H1 (cell line): ENCODE data around the gene CCL5. TPM values are rescaled to one million over a fixed set of nuclear protein-coding genes. Genes with fewer than 3 reads are reported as not detected.

Experiments used
- CTCF ChIA-PET: fragments of 300-600 bp; sonication (Branson Sonifier 250); formaldehyde crosslinking; loops from one replicate; lab custom pipeline; 2021; ENCODE audit not compliant: partially characterized antibody; lab: Charles Lee
- POLR2A ChIA-PET: fragments of 300-600 bp; sonication (Branson Sonifier 250); formaldehyde crosslinking; loops from one replicate; lab custom pipeline; 2021; ENCODE audit warnings: inconsistent platforms; ENCODE audit not compliant: partially characterized antibody; lab: Charles Lee
- DNase-seq, 2 experiments: peaks; one replicate each; pipeline versions ENCODE4 v3.0.0 to v3.0.0-alpha.2; 2010 to 2022; ENCODE audit warnings: low spot score in 2 of 2, low read depth in 1 of 2, mixed read lengths in 1 of 2
- FAIRE-seq: peaks from 2 replicates; lab custom pipeline; 2011; peaks lifted over from hg19 to GRCh38; lab: Jason Lieb, UNC
- H2AFZ ChIP-seq: 2 replicates; pipeline ENCODE4 v1.8.1; 2012; ENCODE audit warnings: low read length, inconsistent platforms
- H2AK5ac ChIP-seq: 2 replicates; pipeline ENCODE4 v1.6.1; 2013; ENCODE audit warnings: low read depth, low read length
- H2BK120ac ChIP-seq: replicated peaks from 2 replicates; pipeline ENCODE3; 2013; ENCODE audit warnings: low read depth, low read length, inconsistent platforms
- H2BK12ac ChIP-seq: 2 replicates; pipeline ENCODE4 v1.6.1; 2013; ENCODE audit warnings: low read depth, low read length
- H2BK15ac ChIP-seq: 2 replicates; pipeline ENCODE4 v1.6.1; 2013; ENCODE audit warnings: low read length
- H2BK20ac ChIP-seq: 2 replicates; pipeline ENCODE4 v1.6.1; 2013; ENCODE audit warnings: low read length
- H2BK5ac ChIP-seq: 2 replicates; pipeline ENCODE4 v1.6.1; 2013; ENCODE audit warnings: low read depth, low read length
- H3K14ac ChIP-seq: 2 replicates; pipeline ENCODE4 v1.6.1; 2013; ENCODE audit warnings: inconsistent platforms; ENCODE audit not compliant: insufficient read length
- H3K18ac ChIP-seq: 2 replicates; pipeline ENCODE4 v1.6.1; 2013; ENCODE audit warnings: low read length; ENCODE audit errors: extremely low read depth
- H3K23ac ChIP-seq: 2 replicates; pipeline ENCODE4 v1.6.1; 2013; ENCODE audit warnings: inconsistent platforms; ENCODE audit not compliant: insufficient read length
- H3K23me2 ChIP-seq: 2 replicates; pipeline ENCODE4 v1.6.1; 2013; ENCODE audit warnings: low read depth, low read length
- H3K27ac ChIP-seq: 2 replicates; pipeline ENCODE4 v1.6.1; 2011; ENCODE audit warnings: low read depth, low read length, inconsistent platforms
- H3K27me3 ChIP-seq, 4 experiments: replicated peaks in 1 of 4; 1 replicate in 1 of 4; 2 replicates in 3 of 4; pipeline versions ENCODE4 v1.6.1 to v1.8.1; 2011 to 2013; ENCODE audit warnings: low read length in 3 of 4, mild to moderate bottlenecking in 3 of 4, inconsistent platforms in 2 of 4, mixed read lengths in 2 of 4, moderate library complexity in 1 of 4; ENCODE audit not compliant: control insufficient read depth in 3 of 4, insufficient read depth in 3 of 4; ENCODE audit errors: extremely low read depth in 1 of 4
- H3K36me3 ChIP-seq, 4 experiments: 2 replicates each; pipeline versions ENCODE4 v1.6.1 to v1.8.1; 2011 to 2013; ENCODE audit warnings: mild to moderate bottlenecking in 4 of 4, low read length in 3 of 4, moderate library complexity in 2 of 4, control low read depth in 1 of 4, inconsistent platforms in 1 of 4; ENCODE audit not compliant: insufficient read depth in 4 of 4, control insufficient read depth in 2 of 4
- H3K4ac ChIP-seq: replicated peaks from 2 replicates; pipeline ENCODE3; 2013; ENCODE audit warnings: low read length, low read depth, mixed read lengths, inconsistent platforms; ENCODE audit not compliant: insufficient read length
- H3K4me1 ChIP-seq, 4 experiments: replicated peaks in 1 of 4; 1 replicate in 1 of 4; 2 replicates in 3 of 4; pipeline versions ENCODE4 v1.6.1 to v1.8.1; 2011 to 2013; ENCODE audit warnings: low read length in 3 of 4, inconsistent platforms in 2 of 4, mixed read lengths in 1 of 4; ENCODE audit not compliant: insufficient read depth in 4 of 4, control insufficient read depth in 3 of 4
- H3K4me2 ChIP-seq, 2 experiments: 2 replicates each; pipeline versions ENCODE4 v1.6.1 to v1.8.1; 2011 to 2013; ENCODE audit warnings: low read depth in 2 of 2, low read length in 2 of 2, control low read depth in 1 of 2, inconsistent platforms in 1 of 2, mild to moderate bottlenecking in 1 of 2; ENCODE audit not compliant: insufficient read depth in 1 of 2
- H3K4me3 ChIP-seq, 4 experiments: fragments of 200-600, 300-600 bp in 1 of 4; sonication (generic), shearing (Covaris generic), sonication (Bioruptor Twin) in 1 of 4; 2 replicates each; pipeline versions ENCODE4 v1.5.1 to v1.8.1; 2011 to 2016; ENCODE audit warnings: low read length in 4 of 4, low read depth in 3 of 4, control low read depth in 2 of 4, inconsistent platforms in 2 of 4, mild to moderate bottlenecking in 2 of 4, mixed read lengths in 1 of 4, moderate library complexity in 1 of 4; ENCODE audit not compliant: insufficient read depth in 2 of 4; ENCODE audit errors: extremely low read depth in 1 of 4
- H3K56ac ChIP-seq: replicated peaks from 2 replicates; pipeline ENCODE3; 2013; ENCODE audit warnings: low read depth, mild to moderate bottlenecking, mixed read lengths, low read length, inconsistent platforms; ENCODE audit not compliant: insufficient read length
- H3K79me1 ChIP-seq: 2 replicates; pipeline ENCODE4 v1.6.1; 2013; ENCODE audit warnings: low read depth, low read length, control low read depth
- H3K79me2 ChIP-seq, 2 experiments: 2 replicates each; pipeline versions ENCODE4 v1.6.1 to v1.8.1; 2012 to 2013; ENCODE audit warnings: low read length in 2 of 2, mild to moderate bottlenecking in 2 of 2, inconsistent platforms in 1 of 2; ENCODE audit not compliant: insufficient read depth in 2 of 2, control insufficient read depth in 1 of 2
- H3K9ac ChIP-seq, 4 experiments: replicated peaks in 1 of 4; 1 replicate in 1 of 4; 2 replicates in 3 of 4; pipeline versions ENCODE4 v1.6.1 to v1.8.1; 2011 to 2013; ENCODE audit warnings: low read depth in 3 of 4, low read length in 3 of 4, control low read depth in 2 of 4, mild to moderate bottlenecking in 2 of 4, moderate library complexity in 2 of 4, inconsistent platforms in 1 of 4; ENCODE audit errors: extremely low read depth in 1 of 4
- H3K9me3 ChIP-seq, 2 experiments: 2 replicates each; pipeline versions ENCODE4 v1.6.1 to v1.8.1; 2012 to 2013; ENCODE audit warnings: mild to moderate bottlenecking in 2 of 2, moderate library complexity in 2 of 2, control low read depth in 1 of 2, inconsistent platforms in 1 of 2, low read depth in 1 of 2, low read length in 1 of 2, mixed read lengths in 1 of 2; ENCODE audit not compliant: insufficient read depth in 2 of 2
- H4K20me1 ChIP-seq, 2 experiments: replicated peaks in 1 of 2; 2 replicates each; pipeline versions ENCODE3 to v1.8.1; 2011 to 2013; ENCODE audit warnings: inconsistent platforms in 2 of 2, low read length in 2 of 2, mild to moderate bottlenecking in 1 of 2; ENCODE audit not compliant: insufficient read depth in 2 of 2, control insufficient read depth in 1 of 2
- H4K5ac ChIP-seq: 2 replicates; pipeline ENCODE4 v1.6.1; 2013; ENCODE audit warnings: low read length, low read depth, mixed read lengths, inconsistent platforms; ENCODE audit not compliant: insufficient read length
- H4K8ac ChIP-seq: 2 replicates; pipeline ENCODE4 v1.8.0; 2013; ENCODE audit warnings: mild to moderate bottlenecking, moderate library complexity, low read length, inconsistent platforms; ENCODE audit not compliant: insufficient read depth; ENCODE audit errors: extremely low read depth
- H4K91ac ChIP-seq: replicated peaks from 2 replicates; pipeline ENCODE3; 2013; ENCODE audit warnings: low read length, mixed read lengths, inconsistent platforms; ENCODE audit not compliant: insufficient read length
- BCL11A ChIP-seq, 2 experiments: IDR thresholded peaks; one replicate each; pipeline ENCODE4 v1.6.1; 2011; ENCODE audit warnings: low read depth in 2 of 2, low read length in 2 of 2, mild to moderate bottlenecking in 2 of 2
- BRCA1 ChIP-seq: IDR thresholded peaks from 2 replicates; pipeline ENCODE4 v1.6.1; 2012; ENCODE audit warnings: low read depth, low read length, improper control_type of control experiment
- CHD1 ChIP-seq: IDR thresholded peaks from 2 replicates; pipeline ENCODE4 v1.6.1; 2012; ENCODE audit warnings: low read depth, low read length, improper control_type of control experiment
- CHD2 ChIP-seq: IDR thresholded peaks from 2 replicates; pipeline ENCODE4 v1.6.1; 2012; ENCODE audit warnings: low read length, improper control_type of control experiment
- CTBP2 ChIP-seq: IDR thresholded peaks from 2 replicates; pipeline ENCODE4 v1.7.0; 2011; ENCODE audit warnings: borderline replicate concordance, mild to moderate bottlenecking, moderate library complexity, mixed read lengths, low read length; ENCODE audit not compliant: insufficient read depth, insufficient read length
- CTCF ChIP-seq, 3 experiments: IDR thresholded peaks; 1 replicate in 2 of 3; 2 replicates in 1 of 3; pipeline versions ENCODE4 v1.5.1 to v1.6.1; 2011; ENCODE audit warnings: low read length in 3 of 3, mild to moderate bottlenecking in 3 of 3, inconsistent platforms in 2 of 3, low read depth in 1 of 3, moderate library complexity in 1 of 3; ENCODE audit not compliant: insufficient read depth in 1 of 3; ENCODE audit errors: control extremely low read depth in 1 of 3
- EZH2 ChIP-seq: fragments of 200-600 bp; sonication (generic); IDR thresholded peaks from 2 replicates; pipeline ENCODE4 v1.7.1; 2012; ENCODE audit warnings: low read depth, mild to moderate bottlenecking, moderate library complexity, low read length, inconsistent platforms; ENCODE audit not compliant: severe bottlenecking
- SIN3A ChIP-seq, 2 experiments: IDR thresholded peaks in 1 of 2; conservative IDR thresholded peaks in 1 of 2; 2 replicates each; pipeline ENCODE4 v1.6.1; 2011 to 2012; ENCODE audit warnings: low read length in 2 of 2, improper control_type of control experiment in 1 of 2, low read depth in 1 of 2, mild to moderate bottlenecking in 1 of 2
- TEAD4 ChIP-seq: IDR thresholded peaks from 2 replicates; pipeline ENCODE4 v1.6.1; 2012; ENCODE audit warnings: low read depth, low read length, inconsistent platforms, mixed read lengths
- USF2 ChIP-seq: IDR thresholded peaks from 2 replicates; pipeline ENCODE4 v1.6.1; 2011; ENCODE audit warnings: low read length, improper control_type of control experiment
- WGBS, 2 experiments: shearing (Covaris generic) in 1 of 2; methylation state at CpG; one replicate each; pipeline versions ENCODE4 v1.1.6 to v1.1.7; 2013 to 2015; ENCODE audit warnings: low lambda C conversion rate in 2 of 2, mixed read lengths in 2 of 2, inconsistent platforms in 1 of 2, low coverage in 1 of 2, missing lambda C conversion rate in 1 of 2; ENCODE audit not compliant: insufficient replicate concordance in 2 of 2, insufficient coverage in 1 of 2, insufficient read length in 1 of 2; ENCODE audit errors: extremely low coverage in 1 of 2, missing lambda C conversion rate in 1 of 2; 5-methylcytosine and 5-hydroxymethylcytosine counted together
- polyA plus RNA-seq, 7 experiments: library from polyadenylated mRNA; depleted of rRNA in 3 of 7; stranded (reverse) in 5 of 7; unstranded in 2 of 7; fragments of >200 nt in 5 of 7; fragments of 200-250 nt in 2 of 7; gene quantifications; 1 replicate in 5 of 7; 2 replicates in 1 of 7; 4 replicates in 1 of 7; pipeline versions ENCODE4 v1.2.1 to v1.2.3, GENCODE V29; 2011 to 2013; ENCODE audit warnings: missing spikeins in 2 of 7, mixed read lengths in 2 of 7
- total RNA-seq: library from RNA; stranded (reverse); fragmentation: NEBNext Ultra II Directional; extraction: Animal tissue kit (Norgen Biotek cat#: 25700); gene quantifications from 2 replicates; pipeline ENCODE4 v1.2.1, GENCODE V29; 2021

Gene CCL5
- total and polyA plus RNA-seq, 2 of the 8 experiments (the other 6 are each of a cell fraction or from before 2014, with no cell fraction given) = not detected

- POLR2A ChIA-PET = no interaction called here
- CTCF ChIA-PET = interaction anchor here (0.6 to 1.1 kb wide), 3 partner anchors 18 to 156 kb away, joined by 3 read pairs; no protein-coding TSS in a partner anchor
- FAIRE-seq = no peak
- TF ChIP-seq CTCF (IDR thresholded peaks at IDR 0.05; ENCODE audit: control extremely low read depth in 1 of 3, insufficient read depth in 1 of 3, low read depth in 1 of 3, low read length in 3 of 3) = no peak
- TF ChIP-seq SIN3A (conservative IDR thresholded peaks at IDR 0.05 in 1 of 2, IDR thresholded peaks at IDR 0.05 in 1 of 2; ENCODE audit: low read depth in 1 of 2, low read length in 2 of 2) = no peak
- TF ChIP-seq BCL11A (IDR thresholded peaks at IDR 0.05; ENCODE audit: low read depth in 2 of 2, low read length in 2 of 2) = no peak
- TF ChIP-seq USF2 = no peak
- TF ChIP-seq EZH2 = no peak
- TF ChIP-seq BRCA1 = no peak
- TF ChIP-seq CHD2 = no peak
- no peak for TF ChIP-seq CTBP2
- TF ChIP-seq CHD1 = no peak
- TF ChIP-seq TEAD4 = no peak
Measured at GRCh38 chr17:35903451-35903850, 23.3 kb upstream of the CCL5 start.

More at GRCh38 chr17:35903451-35903850, 23.3 kb upstream of the CCL5 start:
- Histone ChIP-seq H3K79me1 (no peaks in the 10 kb centered on the region), H3K18ac (no peak overlapping the region), H2AK5ac (no peak overlapping the region), H3K56ac (no peak overlapping the region), H2BK20ac (no peak overlapping the region), H3K4me1 (no peaks in the 10 kb centered on the region), H4K20me1 (peaks cover 0 to 2% of the 10 kb centered on the region in 2 experiments), H4K8ac (no peak overlapping the region), H4K91ac (no peak overlapping the region), H2BK15ac (no peak overlapping the region), H3K23ac (no peak overlapping the region), H3K9me3 (no peaks in the 10 kb centered on the region), H3K4me3 (no peak overlapping the region), H3K4ac (no peak overlapping the region), H3K36me3 (no peaks in the 10 kb centered on the region), H2BK120ac (no peak overlapping the region), H3K9ac (no peak overlapping the region), H3K14ac (no peak overlapping the region), H3K79me2 (no peaks in the 10 kb centered on the region), H3K4me2 (no peak overlapping the region), H3K27me3 (no peaks in the 10 kb centered on the region), H4K5ac (no peak overlapping the region), H2AFZ (no peak overlapping the region), H3K23me2 (no peaks in the 10 kb centered on the region; the same call in 1 of the 2 replicates), H3K27ac (no peak overlapping the region), H2BK5ac (no peak overlapping the region), H2BK12ac (no peak overlapping the region)
- DNase-seq = no peak
- 92% methylated on average over 5 of the region's 5 CpGs; no CpG with 5 or more reads in 1 of the 2 experiments for WGBS, 2 experiments
